Activated naive CD4-positive, alpha-beta T cell treated with anti-CD3 and anti-CD28 coated beads, Interleukin-2, amount 50 U/mL, for 24 hours (primary cell): Measurements from ENCODE around the gene AKAP13.

Experiments
- H3K27ac Mint-ChIP-seq: one replicate; pipeline ENCODE4 v1.8.0; 2021; ENCODE audit warnings: mild to moderate bottlenecking, mixed read lengths
- H3K27me3 Mint-ChIP-seq: one replicate; pipeline ENCODE4 v1.8.0; 2021; ENCODE audit warnings: mixed read lengths
- H3K36me3 Mint-ChIP-seq: one replicate; pipeline ENCODE4 v1.8.0; 2021; ENCODE audit warnings: mixed read lengths
- H3K4me1 Mint-ChIP-seq: one replicate; pipeline ENCODE4 v1.8.0; 2021; ENCODE audit warnings: mixed read lengths
- H3K4me3 Mint-ChIP-seq: one replicate; pipeline ENCODE4 v1.8.0; 2021; ENCODE audit warnings: mild to moderate bottlenecking, mixed read lengths
- H3K9me3 Mint-ChIP-seq: one replicate; pipeline ENCODE4 v1.8.0; 2021; ENCODE audit warnings: mixed read lengths

AKAP13 gene

DNA sequence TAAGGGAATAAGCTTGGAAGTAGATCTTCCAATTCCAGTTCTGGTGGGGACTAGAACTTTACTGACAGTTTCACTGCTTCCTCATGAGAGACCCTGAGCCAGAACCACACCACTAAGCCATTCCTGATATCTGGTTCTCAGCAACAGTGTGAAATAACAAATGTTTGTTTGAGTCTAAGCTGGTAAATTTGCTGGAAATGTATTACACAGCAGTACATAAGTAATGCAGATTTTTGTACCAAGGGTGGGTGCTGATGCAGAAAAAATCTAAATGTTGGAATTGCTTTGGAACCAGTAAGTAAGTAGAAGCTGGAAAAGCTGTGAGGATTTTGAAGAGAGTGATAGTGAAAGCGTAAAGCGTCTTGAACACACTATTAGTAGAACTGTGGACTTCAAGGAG lies 14.4 kb upstream of the AKAP13 start:
- Mint-ChIP-seq H3K9me3 (no peaks in the 10 kb centered on the region), H3K36me3 (no peaks in the 10 kb centered on the region), H3K27ac (no peak overlapping the region), H3K4me1 (peaks cover 8% of the 10 kb centered on the region), H3K4me3 (no peak overlapping the region), H3K27me3 (no peaks in the 10 kb centered on the region)

DNA sequence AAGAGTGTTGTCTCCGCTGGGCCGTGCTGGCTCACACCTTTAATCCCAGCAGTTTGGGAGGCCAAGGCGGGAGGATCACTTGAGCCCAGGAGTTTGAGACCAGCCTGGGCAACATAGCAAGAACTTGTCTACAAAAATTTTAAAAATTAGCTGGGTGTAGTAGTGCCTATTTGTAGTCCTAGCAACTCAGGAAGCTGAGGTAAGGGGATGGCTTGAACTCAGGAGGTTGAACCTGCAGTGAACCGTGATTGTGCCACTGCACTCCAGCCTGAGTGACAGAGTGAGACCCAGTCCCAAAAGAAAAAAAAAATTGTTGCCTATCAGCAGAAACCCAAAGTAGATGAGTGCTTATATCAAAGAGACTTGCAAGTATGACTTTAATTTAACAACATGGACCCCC lies 12.7 kb upstream of the AKAP13 start:
- Mint-ChIP-seq H3K27me3 (no peaks in the 10 kb centered on the region), H3K9me3 (no peaks in the 10 kb centered on the region), H3K4me3 (no peak overlapping the region), H3K27ac (no peak overlapping the region), H3K4me1 (peaks cover 8% of the 10 kb centered on the region), H3K36me3 (no peaks in the 10 kb centered on the region)

DNA sequence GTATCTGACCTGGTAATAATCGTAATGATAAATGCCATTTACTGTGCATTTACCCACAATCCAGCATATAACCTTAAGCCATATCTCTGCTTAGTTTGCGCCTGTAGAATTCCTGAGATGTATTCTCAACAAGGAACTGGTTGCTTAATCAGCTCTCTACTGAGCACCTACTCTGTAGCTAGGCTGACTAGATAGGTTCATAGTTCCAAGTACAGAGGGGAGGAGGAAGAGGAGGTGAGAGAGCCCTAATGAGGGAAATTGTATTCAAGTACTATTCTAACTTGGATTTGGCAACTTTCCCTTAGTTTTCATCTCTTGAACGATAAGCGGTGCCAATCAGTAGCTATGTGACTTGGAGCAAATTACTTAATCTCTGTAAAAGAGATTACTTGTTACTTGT lies 5.6 kb upstream of the AKAP13 start:
- no peaks in the 10 kb centered on the region for H3K36me3 Mint-ChIP-seq
- peaks cover 13% of the 10 kb centered on the region for H3K4me1 Mint-ChIP-seq
- H3K27ac Mint-ChIP-seq = peak overlapping the region; percentile 42
- H3K9me3 Mint-ChIP-seq = no peaks in the 10 kb centered on the region
- no peak overlapping the region for H3K4me3 Mint-ChIP-seq
- no peaks in the 10 kb centered on the region for H3K27me3 Mint-ChIP-seq

DNA sequence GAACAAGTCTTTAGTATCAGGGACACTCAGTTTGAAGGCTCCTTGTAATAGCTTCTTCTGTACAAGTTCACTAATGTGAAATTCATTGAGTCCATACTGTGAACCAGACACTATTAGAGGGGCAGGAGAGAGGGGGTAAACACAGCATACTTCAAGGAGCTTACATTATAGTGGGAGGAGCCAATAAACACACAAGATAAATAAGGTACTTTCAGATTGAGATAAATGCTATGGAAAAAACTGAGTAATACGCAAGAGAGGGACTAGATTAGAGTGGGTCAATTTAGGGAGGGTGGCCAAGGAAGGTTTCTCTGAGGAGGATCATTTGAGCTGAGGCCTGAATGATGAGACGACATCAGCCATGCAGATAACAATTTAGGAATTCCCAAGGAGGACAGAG lies 3.1 kb upstream of the AKAP13 start:
- peak overlapping the region; percentile 36 for H3K27ac Mint-ChIP-seq
- H3K4me3 Mint-ChIP-seq = no peak overlapping the region
- H3K4me1 Mint-ChIP-seq = peaks cover 23% of the 10 kb centered on the region
- H3K9me3 Mint-ChIP-seq = no peaks in the 10 kb centered on the region
- H3K27me3 Mint-ChIP-seq = no peaks in the 10 kb centered on the region
- no peaks in the 10 kb centered on the region for H3K36me3 Mint-ChIP-seq

DNA sequence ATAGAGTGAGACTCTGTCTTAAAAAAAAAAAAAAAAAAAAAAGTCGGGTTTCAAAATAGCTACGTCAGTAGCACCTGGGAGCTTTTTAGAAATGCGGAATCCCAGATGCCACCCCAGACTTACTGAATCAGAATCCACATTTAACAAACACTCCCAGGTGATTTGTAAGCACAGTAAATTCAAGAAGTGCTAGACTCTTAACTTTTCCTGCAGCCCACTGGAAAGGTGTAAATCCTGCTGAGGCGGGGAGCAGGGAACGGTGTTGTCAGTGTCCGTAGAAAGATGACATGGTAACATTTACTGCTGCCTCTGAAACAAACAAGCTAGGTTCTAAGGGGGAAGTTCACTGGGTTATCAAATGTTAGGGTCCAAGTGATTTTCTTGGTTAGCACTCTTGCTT lies 2.4 kb upstream of the AKAP13 start:
- no peaks in the 10 kb centered on the region for H3K9me3 Mint-ChIP-seq
- H3K27me3 Mint-ChIP-seq = no peaks in the 10 kb centered on the region
- H3K36me3 Mint-ChIP-seq = no peaks in the 10 kb centered on the region
- H3K4me1 Mint-ChIP-seq = peaks cover 30% of the 10 kb centered on the region
- H3K27ac Mint-ChIP-seq = no peak overlapping the region
- H3K4me3 Mint-ChIP-seq = no peak overlapping the region

DNA sequence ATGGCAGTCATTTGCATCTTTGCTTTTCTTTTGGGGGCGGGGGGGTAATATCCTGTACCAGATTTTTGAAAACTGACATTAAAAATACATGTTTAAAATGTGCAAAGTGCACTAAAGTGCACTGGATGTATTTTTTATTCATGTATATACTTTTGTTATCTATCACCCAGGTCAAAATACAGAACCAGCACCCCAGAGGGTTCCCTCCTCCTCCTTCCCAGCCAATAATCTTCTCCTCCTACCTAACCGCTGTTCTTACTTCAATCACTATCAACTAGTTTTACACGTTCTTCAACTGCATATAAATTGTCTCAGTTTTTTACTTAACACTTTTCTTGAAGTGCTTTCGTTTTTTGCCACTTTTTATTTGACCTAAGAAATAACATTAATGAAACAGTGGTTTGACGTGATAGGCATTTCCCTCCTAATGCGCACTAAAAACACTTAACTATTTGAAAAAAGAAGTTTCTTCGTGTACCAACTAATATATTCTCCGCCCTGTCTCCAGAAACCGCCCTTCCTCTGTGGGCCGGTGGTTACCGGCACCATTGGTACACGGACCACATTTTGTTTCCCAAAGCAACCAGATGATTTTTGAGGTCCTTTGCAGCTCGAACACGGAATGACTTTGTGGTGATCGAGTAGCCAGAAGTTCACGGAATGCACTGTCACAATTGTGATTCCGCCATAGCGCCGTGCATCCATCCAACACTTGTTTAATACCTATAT lies 836 bp upstream of the AKAP13 start:
- Mint-ChIP-seq H3K27me3 (no peaks in the 10 kb centered on the region), H3K4me3 (peak overlapping the region; percentile 88), H3K27ac (peak overlapping the region; percentile 88), H3K36me3 (no peaks in the 10 kb centered on the region), H3K9me3 (no peaks in the 10 kb centered on the region), H3K4me1 (peaks cover 44% of the 10 kb centered on the region)

DNA sequence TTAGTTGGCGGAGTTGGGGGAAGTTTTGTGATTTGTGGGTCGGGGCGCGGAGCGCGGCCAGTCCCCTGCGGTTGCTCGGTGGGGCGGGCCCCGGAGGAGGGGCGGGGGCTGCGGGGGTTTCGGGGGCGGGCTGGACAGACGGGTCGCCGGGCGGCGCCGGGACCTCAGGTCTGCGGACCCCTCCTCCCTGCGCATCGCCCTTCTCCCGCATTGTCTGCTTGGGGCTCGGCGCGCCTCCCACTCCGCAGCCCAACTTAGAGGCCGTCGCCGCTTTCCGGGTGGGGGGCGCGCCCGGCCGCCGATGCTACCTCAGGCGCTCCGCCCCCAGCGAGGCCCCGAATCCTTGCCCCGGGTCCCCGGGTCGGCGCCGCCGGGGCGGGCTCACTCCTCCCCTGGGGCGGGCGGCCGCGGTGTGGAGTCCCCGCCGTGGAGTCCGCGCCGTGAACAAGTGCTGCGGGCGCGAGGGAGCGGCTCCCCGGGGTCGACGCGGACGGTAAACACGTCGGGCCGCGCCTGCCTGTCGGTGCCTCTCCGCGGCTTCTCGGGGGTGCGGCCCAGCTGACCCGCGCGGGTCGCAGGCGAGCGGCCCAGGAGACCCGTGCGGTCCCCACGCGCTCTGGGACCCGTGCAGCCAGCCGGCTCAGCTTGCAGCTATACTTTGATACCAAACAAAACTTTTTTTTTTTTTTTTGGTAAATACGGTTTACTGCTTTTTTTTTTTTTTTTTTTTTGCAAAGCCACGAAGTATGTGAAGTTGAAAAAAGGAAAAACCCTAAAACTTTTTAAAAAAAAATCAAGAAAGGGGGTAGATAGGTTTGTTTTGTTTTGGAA lies 624 bp downstream of the AKAP13 start:
- Mint-ChIP-seq H3K4me1 (peaks cover 56% of the 10 kb centered on the region), H3K9me3 (no peaks in the 10 kb centered on the region), H3K36me3 (peaks cover 3% of the 10 kb centered on the region), H3K4me3 (peak overlapping the region; percentile 88), H3K27ac (peak overlapping the region; percentile 88), H3K27me3 (no peaks in the 10 kb centered on the region)

DNA sequence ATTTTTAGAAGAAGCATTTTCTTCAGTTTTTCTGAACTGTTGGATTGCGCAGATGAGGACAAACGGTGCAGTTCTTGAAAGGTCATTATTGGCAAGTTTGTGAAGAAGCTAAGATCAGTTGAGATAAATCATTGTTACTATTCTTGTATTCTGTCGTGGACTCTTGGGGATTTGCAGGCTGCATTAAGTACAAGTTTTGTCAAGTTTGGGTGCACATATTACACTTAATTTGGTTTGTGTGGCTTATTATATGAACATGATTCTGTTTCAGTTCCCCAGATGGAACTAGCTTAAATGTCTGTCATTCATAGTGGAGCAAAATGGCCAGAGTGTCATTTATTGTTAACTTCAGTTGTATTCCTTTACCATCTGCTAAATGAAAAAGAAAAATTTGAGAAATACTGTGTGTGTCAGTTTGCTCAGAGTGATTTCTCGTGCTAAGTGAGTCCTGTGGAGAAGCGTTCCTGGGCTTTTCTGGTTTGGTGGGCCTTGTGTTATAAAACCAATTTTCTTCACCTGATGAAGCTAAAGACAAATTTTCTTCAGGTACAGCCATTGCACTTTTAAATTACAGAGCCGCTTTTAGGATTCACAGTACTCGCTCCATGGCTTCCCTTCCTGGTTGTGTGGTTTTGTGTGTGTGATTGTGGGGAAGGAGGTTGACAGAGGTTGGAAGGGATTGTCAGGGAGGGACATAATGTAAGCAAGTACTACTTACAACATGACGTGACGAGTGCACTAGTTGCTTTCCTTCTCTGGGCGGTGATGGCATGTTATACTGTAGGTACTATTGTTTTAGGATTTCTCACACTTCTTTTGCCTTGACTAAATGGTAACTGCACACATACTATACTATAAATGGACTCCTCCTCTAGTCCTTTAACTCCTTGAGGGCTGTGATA lies 1.7 kb downstream of the AKAP13 start:
- Mint-ChIP-seq H3K27ac (peak overlapping the region; percentile 74), H3K9me3 (no peaks in the 10 kb centered on the region), H3K27me3 (no peaks in the 10 kb centered on the region), H3K4me3 (peak overlapping the region; percentile 83), H3K36me3 (peaks cover 6% of the 10 kb centered on the region), H3K4me1 (peaks cover 61% of the 10 kb centered on the region)

DNA sequence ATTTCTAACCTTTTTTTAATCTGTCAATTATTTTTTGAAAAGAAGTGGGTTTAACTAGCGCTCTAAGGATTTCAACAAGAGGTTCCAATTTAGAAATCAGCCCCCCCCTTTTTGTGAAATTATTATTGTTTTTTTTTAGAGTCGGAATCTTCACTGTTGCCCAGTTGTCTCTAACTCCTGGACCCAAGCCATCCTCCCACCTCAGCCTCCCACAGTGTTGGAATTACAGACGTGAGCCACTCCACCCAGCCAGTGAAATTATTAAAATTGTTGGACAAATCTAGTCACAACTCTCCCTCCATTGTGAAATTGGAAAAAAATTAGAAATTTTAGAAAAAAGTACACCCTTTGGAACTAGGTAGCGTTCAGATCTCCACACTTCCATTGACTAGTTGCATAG lies 2.5 kb downstream of the AKAP13 start:
- Mint-ChIP-seq H3K36me3 (peaks cover 9% of the 10 kb centered on the region), H3K9me3 (no peaks in the 10 kb centered on the region), H3K4me1 (peaks cover 57% of the 10 kb centered on the region), H3K4me3 (peak overlapping the region; percentile 83), H3K27ac (peak overlapping the region; percentile 68), H3K27me3 (no peaks in the 10 kb centered on the region)

DNA sequence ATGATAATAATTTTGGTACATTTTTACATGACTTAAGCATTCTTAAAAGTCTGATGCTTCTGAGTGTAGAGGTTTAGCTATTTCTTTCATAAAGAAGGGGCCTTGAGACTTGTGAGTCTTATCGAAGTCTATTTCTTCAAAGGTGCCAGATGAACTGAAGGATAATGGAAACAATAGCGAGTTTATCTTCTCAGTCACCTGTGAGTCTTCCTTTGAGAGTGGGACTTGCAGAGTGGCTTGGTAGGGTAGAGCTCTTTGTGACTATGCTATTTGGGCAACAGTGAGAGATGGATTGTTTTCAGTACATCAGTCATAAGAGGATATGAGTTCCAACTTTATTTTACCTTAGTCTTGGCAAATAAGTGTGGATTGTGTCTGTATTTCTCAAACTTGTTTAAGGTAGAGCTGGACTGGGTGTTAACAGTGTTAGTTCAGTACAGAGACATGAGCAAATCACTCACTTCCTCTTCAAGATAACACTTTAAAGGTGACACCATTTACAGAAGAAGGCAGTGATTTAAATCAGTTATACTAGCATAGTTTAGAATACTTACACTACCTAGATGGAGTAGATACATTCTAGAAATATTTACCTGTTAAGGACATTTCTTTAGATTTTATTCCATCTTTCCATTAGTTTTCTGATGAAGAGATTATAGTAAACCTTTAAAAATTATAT lies 3.2 kb downstream of the AKAP13 start:
- peaks cover 9% of the 10 kb centered on the region for H3K36me3 Mint-ChIP-seq
- H3K27me3 Mint-ChIP-seq = no peaks in the 10 kb centered on the region
- H3K4me3 Mint-ChIP-seq = peak overlapping the region; percentile 80
- H3K27ac Mint-ChIP-seq = peak overlapping the region; percentile 68
- no peaks in the 10 kb centered on the region for H3K9me3 Mint-ChIP-seq
- peaks cover 57% of the 10 kb centered on the region for H3K4me1 Mint-ChIP-seq

DNA sequence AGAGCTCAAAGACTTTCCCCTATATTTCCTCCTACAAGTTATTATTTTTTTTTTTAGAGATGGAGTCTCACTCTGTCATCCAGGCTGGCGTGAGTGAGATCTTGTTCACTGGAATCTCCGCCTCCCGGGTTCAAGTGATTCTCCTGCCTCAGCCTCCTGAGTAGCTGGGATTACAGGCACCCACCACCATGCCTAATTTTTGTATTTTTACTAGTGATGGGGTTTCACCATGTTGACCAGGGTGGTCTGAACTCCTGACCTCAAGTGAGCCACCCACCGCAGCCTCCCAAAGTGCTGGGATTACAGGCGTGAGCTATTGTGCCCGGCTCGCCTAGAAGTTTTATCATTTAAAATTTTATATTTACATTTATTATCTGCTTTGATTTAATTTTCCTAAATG lies 5.9 kb downstream of the AKAP13 start:
- Mint-ChIP-seq H3K9me3 (no peaks in the 10 kb centered on the region), H3K27me3 (no peaks in the 10 kb centered on the region), H3K27ac (no peak overlapping the region), H3K4me1 (peaks cover 49% of the 10 kb centered on the region), H3K36me3 (peaks cover 9% of the 10 kb centered on the region), H3K4me3 (no peak overlapping the region)

DNA sequence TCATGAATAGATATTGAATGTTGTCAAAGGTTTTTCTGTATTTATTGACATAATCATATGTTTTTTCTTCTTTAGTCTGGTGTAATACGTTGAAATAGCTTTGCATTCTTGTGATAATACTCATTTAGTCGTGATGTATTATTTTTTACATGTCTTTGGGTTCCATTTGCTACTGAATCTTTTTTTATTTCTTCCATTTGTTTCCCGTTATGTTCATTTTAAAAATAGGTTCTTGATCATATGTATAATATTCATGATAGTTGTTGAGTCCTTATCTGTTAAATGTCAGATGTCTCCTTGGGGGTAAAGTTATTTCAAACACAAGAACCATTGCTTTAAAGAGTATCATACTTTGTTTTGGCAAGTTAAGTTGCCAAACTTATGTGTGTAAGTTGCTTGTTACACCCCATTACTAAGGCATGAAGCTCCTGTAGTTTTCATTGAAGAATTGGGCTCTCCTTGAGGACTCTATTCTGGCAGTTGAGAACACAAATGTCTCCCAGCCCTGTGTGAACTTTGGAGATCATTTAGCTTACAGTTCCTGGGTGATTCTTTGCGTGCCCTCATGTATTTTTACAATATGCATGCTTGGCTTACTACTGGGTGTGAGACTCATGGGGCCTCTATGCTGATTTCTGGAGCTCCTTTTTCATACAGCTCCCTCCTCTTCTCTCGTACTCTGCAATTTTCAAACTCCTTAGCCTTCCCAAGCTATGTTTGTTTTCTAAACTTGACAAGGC lies 8.3 kb downstream of the AKAP13 start:
- H3K4me3 Mint-ChIP-seq = no peak overlapping the region
- no peak overlapping the region for H3K27ac Mint-ChIP-seq
- no peaks in the 10 kb centered on the region for H3K27me3 Mint-ChIP-seq
- peaks cover 40% of the 10 kb centered on the region for H3K4me1 Mint-ChIP-seq
- H3K9me3 Mint-ChIP-seq = no peaks in the 10 kb centered on the region
- H3K36me3 Mint-ChIP-seq = peaks cover 12% of the 10 kb centered on the region

DNA sequence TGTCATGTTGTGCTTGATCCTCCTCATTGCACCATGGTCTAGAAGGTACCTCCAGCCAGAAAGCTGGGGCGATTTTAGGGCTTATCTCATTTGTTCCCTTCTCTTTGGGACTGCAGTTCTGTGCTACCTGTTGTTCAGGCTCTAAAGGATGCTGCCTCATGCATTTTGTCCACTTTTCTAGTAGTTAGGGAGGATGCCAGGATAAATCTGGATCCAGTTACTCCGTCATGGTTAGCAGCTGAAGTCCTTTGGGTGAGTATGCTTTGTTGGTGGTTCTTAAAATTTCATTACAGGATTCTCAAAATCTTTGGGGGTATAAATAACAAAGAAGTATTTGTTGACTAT lies 8.9 kb downstream of the AKAP13 start:
- Mint-ChIP-seq H3K36me3 (peaks cover 12% of the 10 kb centered on the region), H3K27me3 (no peaks in the 10 kb centered on the region), H3K4me3 (no peak overlapping the region), H3K4me1 (peaks cover 40% of the 10 kb centered on the region), H3K27ac (no peak overlapping the region), H3K9me3 (no peaks in the 10 kb centered on the region)

DNA sequence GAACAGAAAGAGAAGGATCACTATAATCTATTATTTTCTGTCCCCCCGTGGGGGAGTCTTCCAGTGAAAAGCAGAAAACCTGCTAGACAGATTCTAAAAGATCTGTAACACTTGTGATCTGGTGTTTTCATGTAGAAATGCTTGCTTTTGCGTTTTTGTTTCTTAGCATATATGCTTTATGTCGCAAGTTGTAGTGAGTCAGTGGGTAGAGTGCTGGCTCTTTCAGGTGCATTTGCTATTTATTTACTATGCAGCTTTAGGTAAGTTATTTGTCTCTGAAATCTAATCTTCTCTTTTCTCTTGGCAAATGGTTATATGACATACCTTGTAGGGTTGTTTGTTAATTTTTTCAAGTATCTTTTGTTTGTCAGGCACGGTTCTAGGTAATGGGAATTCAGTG lies 9.4 kb downstream of the AKAP13 start:
- peaks cover 10% of the 10 kb centered on the region for H3K36me3 Mint-ChIP-seq
- H3K4me3 Mint-ChIP-seq = no peak overlapping the region
- no peak overlapping the region for H3K27ac Mint-ChIP-seq

DNA sequence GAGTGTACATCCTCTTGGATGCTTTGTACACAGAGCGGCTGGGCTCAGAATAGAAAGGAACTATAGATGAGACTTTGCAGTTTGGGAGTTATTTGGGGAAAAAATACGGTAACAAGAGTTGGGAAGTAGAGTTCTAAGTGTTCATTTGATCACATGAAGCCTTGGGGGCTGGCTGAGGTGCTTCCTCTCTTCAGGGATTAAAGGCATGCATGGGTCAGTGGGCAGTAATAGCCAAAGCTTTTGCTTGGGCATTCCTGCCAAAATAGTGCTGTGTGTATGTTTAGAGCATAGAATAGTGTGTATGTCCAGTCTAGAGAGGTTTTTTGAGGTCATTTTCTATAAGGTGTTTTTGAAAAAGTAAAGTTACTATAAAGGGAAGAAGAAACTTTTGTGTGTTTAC lies 12.8 kb downstream of the AKAP13 start:
- H3K27me3 Mint-ChIP-seq = no peaks in the 10 kb centered on the region
- H3K27ac Mint-ChIP-seq = no peak overlapping the region
- H3K36me3 Mint-ChIP-seq = peaks cover 2% of the 10 kb centered on the region
- H3K9me3 Mint-ChIP-seq = no peaks in the 10 kb centered on the region
- peak overlapping the region; percentile 15 for H3K4me3 Mint-ChIP-seq
- H3K4me1 Mint-ChIP-seq = peaks cover 53% of the 10 kb centered on the region

More for the DNA sequence above, 9.4 kb downstream of the AKAP13 start:
- no peaks in the 10 kb centered on the region for H3K9me3 Mint-ChIP-seq
- H3K4me1 Mint-ChIP-seq = peaks cover 41% of the 10 kb centered on the region
- no peaks in the 10 kb centered on the region for H3K27me3 Mint-ChIP-seq
